DND-41 (cell line): ENCODE results near the gene PRSS27.
"Not testable (repeated sequence)": the region's sequence is repeated elsewhere in the genome, so short reads cannot be mapped to it uniquely, and the experiment has no call there.

ENCODE experiments used
- CTCF ChIP-seq: IDR thresholded peaks from 2 replicates; pipeline ENCODE4 v1.5.1; 2012; ENCODE audit warnings: borderline replicate concordance, low read length, moderate library complexity, mild to moderate bottlenecking; ENCODE audit not compliant: poor library complexity, severe bottlenecking; ENCODE audit errors: extremely low read depth
- EZH2 ChIP-seq: IDR thresholded peaks from 3 replicates; pipeline ENCODE4 v1.6.1; 2012; ENCODE audit warnings: borderline replicate concordance, low read depth, mild to moderate bottlenecking, moderate library complexity, low read length, inconsistent platforms; ENCODE audit not compliant: severe bottlenecking

GRCh38 chr16:2680360-2680759, 39.7 kb downstream of the PRSS27 start:
- not testable (repeated sequence) for TF ChIP-seq CTCF, EZH2
